Measurements from ENCODE around the gene TBC1D5. TPM values are rescaled to one million over a fixed set of nuclear protein-coding genes. Genes with fewer than 3 reads are reported as not detected.
A peak's percentile ranks its signal among the peaks of the same experiment; 100 is the strongest.

The TBC1D5 gene
- total RNA-seq, 8 experiments from 2014 or later, result 42.7 to 85.9 (median 53.3) TPM

- WGBS, 10 experiments, result 96 to 100% (median 100%) methylated on average over 1 to 7 of the region's 10 CpGs; no CpG with 5 or more reads in 5 of the 10 experiments
- no peak overlapping the region for H3K4me3 ChIP-seq
Observed at GRCh38 chr3:17481116-17481515, 261.3 kb downstream of the TBC1D5 start.

GRCh38 chr3:17479681-17480405, 262.6 kb downstream of the TBC1D5 start:
- peaks cover 0 to 4% of the 10 kb centered on the region in 2 donors for H3K4me1 ChIP-seq (replicated peaks in 1 of 2)
- 60 to 100% (median 96%) methylated on average over 1 to 7 of the region's 16 CpGs; no CpG with 5 or more reads in 5 of the 10 experiments for WGBS, 10 experiments
- in situ Hi-C loops (cut with MboI; ENCODE audit: low pct_unique_long_range_greater_than_20kb in 2 of 9, low sequenced_read_pairs in 9 of 9, unreplicated experiment in 9 of 9), result no loop called here
- H3K4me3 ChIP-seq, result no peak overlapping the region
- no peak overlapping the region for H3K27ac ChIP-seq
- no peak for ATAC-seq (replicated peaks in 6 of 8)

More at GRCh38 chr3:17481116-17481515, 261.3 kb downstream of the TBC1D5 start:
- Histone ChIP-seq H3K4me1 (replicated peaks in 1 of 2) (peaks cover 0 to 4% of the 10 kb centered on the region in 2 donors), H3K27ac (no peak overlapping the region)
- in situ Hi-C loops (cut with MboI; ENCODE audit: low pct_unique_long_range_greater_than_20kb in 2 of 9, low sequenced_read_pairs in 9 of 9, unreplicated experiment in 9 of 9), result no loop called here
- ATAC-seq (replicated peaks in 6 of 8), result no peak

- peak in 7 of 8 experiments; percentile 42 to 99 (median 77) for ATAC-seq (replicated peaks in 6 of 8)
- in situ Hi-C loops (cut with MboI; ENCODE audit: low pct_unique_long_range_greater_than_20kb in 2 of 9, low sequenced_read_pairs in 9 of 9, unreplicated experiment in 9 of 9), result no loop called here
- H3K27ac ChIP-seq, result no peak overlapping the region
- H3K4me1 ChIP-seq (replicated peaks in 1 of 2), result peaks cover 0 to 4% of the 10 kb centered on the region in 2 donors
- no peak overlapping the region for H3K4me3 ChIP-seq
- 34 to 100% (median 45%) methylated on average over 1 to 2 of the region's 2 CpGs; no CpG with 5 or more reads in 5 of the 10 experiments for WGBS, 10 experiments
Observed at GRCh38 chr3:17478673-17479072, 263.8 kb downstream of the TBC1D5 start.

- no peak overlapping the region for H3K27ac ChIP-seq
- ATAC-seq (replicated peaks in 6 of 8), result no peak
- H3K4me1 ChIP-seq (replicated peaks in 1 of 2), result no peaks in the 10 kb centered on the region
- in situ Hi-C loops (cut with MboI; ENCODE audit: low pct_unique_long_range_greater_than_20kb in 2 of 9, low sequenced_read_pairs in 9 of 9, unreplicated experiment in 9 of 9), result no loop called here
- no peak overlapping the region for H3K4me3 ChIP-seq
Observed at GRCh38 chr3:17473761-17474160, 268.7 kb downstream of the TBC1D5 start.

GRCh38 chr3:17469954-17470353, 272.5 kb downstream of the TBC1D5 start:
- WGBS, 10 experiments, result 13 to 100% (median 100%) methylated on average over 1 of the region's 1 CpG; no CpG with 5 or more reads in 2 of the 10 experiments
- in situ Hi-C loops (cut with MboI; ENCODE audit: low pct_unique_long_range_greater_than_20kb in 2 of 9, low sequenced_read_pairs in 9 of 9, unreplicated experiment in 9 of 9), result no loop called here
- H3K4me1 ChIP-seq (replicated peaks in 1 of 2), result no peaks in the 10 kb centered on the region
- peak in 5 of 8 experiments; percentile 18 to 53 (median 42) for ATAC-seq (replicated peaks in 6 of 8)
- no peak overlapping the region for H3K27ac ChIP-seq
- no peak overlapping the region for H3K4me3 ChIP-seq

- 5 to 100% (median 79%) methylated on average over 1 to 3 of the region's 3 CpGs for WGBS, 10 experiments
- H3K4me1 ChIP-seq (replicated peaks in 1 of 2), result no peaks in the 10 kb centered on the region
- ATAC-seq (replicated peaks in 6 of 8), result peak in 7 of 8 experiments; percentile 30 to 97 (median 87)
- H3K4me3 ChIP-seq, result no peak overlapping the region
- in situ Hi-C loops (cut with MboI; ENCODE audit: low pct_unique_long_range_greater_than_20kb in 2 of 9, low sequenced_read_pairs in 9 of 9, unreplicated experiment in 9 of 9), result no loop called here
- H3K27ac ChIP-seq, result no peak overlapping the region
Observed at GRCh38 chr3:17469520-17469919, 272.9 kb downstream of the TBC1D5 start.

GRCh38 chr3:17466028-17466427, 276.4 kb downstream of the TBC1D5 start:
- no peak for ATAC-seq (replicated peaks in 6 of 8)
- 78 to 100% (median 100%) methylated on average over 2 to 4 of the region's 4 CpGs; no CpG with 5 or more reads in 1 of the 10 experiments for WGBS, 10 experiments
- H3K4me1 ChIP-seq (replicated peaks in 1 of 2), result no peaks in the 10 kb centered on the region
- in situ Hi-C loops (cut with MboI; ENCODE audit: low pct_unique_long_range_greater_than_20kb in 2 of 9, low sequenced_read_pairs in 9 of 9, unreplicated experiment in 9 of 9), result no loop called here
- H3K27ac ChIP-seq, result no peak overlapping the region
- H3K4me3 ChIP-seq, result no peak overlapping the region

- Histone ChIP-seq H3K4me3 (no peak overlapping the region), H3K4me1 (replicated peaks in 1 of 2) (no peaks in the 10 kb centered on the region), H3K27ac (no peak overlapping the region)
- ATAC-seq (replicated peaks in 6 of 8), result no peak
- 0 to 67% (median 50%) methylated on average over 1 to 3 of the region's 3 CpGs; no CpG with 5 or more reads in 1 of the 10 experiments for WGBS, 10 experiments
- in situ Hi-C loops (cut with MboI; ENCODE audit: low pct_unique_long_range_greater_than_20kb in 2 of 9, low sequenced_read_pairs in 9 of 9, unreplicated experiment in 9 of 9), result no loop called here
Observed at GRCh38 chr3:17459470-17459993, 282.9 kb downstream of the TBC1D5 start.

GRCh38 chr3:17456650-17457049, 285.8 kb downstream of the TBC1D5 start:
- in situ Hi-C loops (cut with MboI; ENCODE audit: low pct_unique_long_range_greater_than_20kb in 2 of 9, low sequenced_read_pairs in 9 of 9, unreplicated experiment in 9 of 9), result no loop called here
- H3K4me1 ChIP-seq (replicated peaks in 1 of 2), result no peaks in the 10 kb centered on the region
- no peak overlapping the region for H3K4me3 ChIP-seq
- 67 to 100% (median 100%) methylated on average over 1 of the region's 1 CpG; no CpG with 5 or more reads in 1 of the 10 experiments for WGBS, 10 experiments
- no peak overlapping the region for H3K27ac ChIP-seq
- ATAC-seq (replicated peaks in 6 of 8), result no peak

GRCh38 chr3:17456046-17456445, 286.4 kb downstream of the TBC1D5 start:
- Histone ChIP-seq H3K27ac (no peak overlapping the region), H3K4me3 (no peak overlapping the region), H3K4me1 (replicated peaks in 1 of 2) (no peaks in the 10 kb centered on the region)
- no peak for ATAC-seq (replicated peaks in 6 of 8)
- in situ Hi-C loops (cut with MboI; ENCODE audit: low pct_unique_long_range_greater_than_20kb in 2 of 9, low sequenced_read_pairs in 9 of 9, unreplicated experiment in 9 of 9), result no loop called here

- Histone ChIP-seq H3K27ac (no peak overlapping the region), H3K4me1 (replicated peaks in 1 of 2) (no peaks in the 10 kb centered on the region), H3K4me3 (no peak overlapping the region)
- in situ Hi-C loops (cut with MboI; ENCODE audit: low pct_unique_long_range_greater_than_20kb in 2 of 9, low sequenced_read_pairs in 9 of 9, unreplicated experiment in 9 of 9), result loop anchor here in 3 of 9 experiments (25.0 kb wide), 1 partner anchor 392 kb away; no protein-coding TSS in a partner anchor
- peak in 1 of 8 experiments; percentile 27 for ATAC-seq (replicated peaks in 6 of 8)
Observed at GRCh38 chr3:17444865-17445264, 297.6 kb downstream of the TBC1D5 start.

GRCh38 chr3:17443142-17443541, 299.3 kb downstream of the TBC1D5 start:
- ATAC-seq (replicated peaks in 6 of 8), result no peak
- no peaks in the 10 kb centered on the region for H3K4me1 ChIP-seq (replicated peaks in 1 of 2)
- no peak overlapping the region for H3K4me3 ChIP-seq
- in situ Hi-C loops (cut with MboI; ENCODE audit: low pct_unique_long_range_greater_than_20kb in 2 of 9, low sequenced_read_pairs in 9 of 9, unreplicated experiment in 9 of 9), result loop anchor here in 3 of 9 experiments (25.0 kb wide), 1 partner anchor 394 kb away; no protein-coding TSS in a partner anchor
- WGBS, 10 experiments, result 76 to 100% (median 96%) methylated on average over 1 to 4 of the region's 4 CpGs; no CpG with 5 or more reads in 1 of the 10 experiments
- H3K27ac ChIP-seq, result no peak overlapping the region

- WGBS, 10 experiments, result 80 to 100% (median 92%) methylated on average over 1 to 3 of the region's 3 CpGs
- Histone ChIP-seq H3K4me3 (no peak overlapping the region), H3K4me1 (replicated peaks in 1 of 2) (no peaks in the 10 kb centered on the region), H3K27ac (no peak overlapping the region)
- ATAC-seq (replicated peaks in 6 of 8), result no peak
- in situ Hi-C loops (cut with MboI; ENCODE audit: low pct_unique_long_range_greater_than_20kb in 2 of 9, low sequenced_read_pairs in 9 of 9, unreplicated experiment in 9 of 9), result loop anchor here in 3 of 9 experiments (25.0 kb wide), 1 partner anchor 395 kb away; no protein-coding TSS in a partner anchor
Observed at GRCh38 chr3:17442332-17443049, 299.9 kb downstream of the TBC1D5 start.

Data from motor neuron (in vitro differentiated cells).